WERI-Rb-1 (cell line): ENCODE measurements around the gene PRSS56.

ENCODE experiments used
- DNase-seq: peaks from one replicate; pipeline ENCODE4 v3.0.0-alpha.2; 2020
- H3K27ac ChIP-seq: fragments of 250-450 bp; sonication (Bioruptor Pico); 2 replicates; pipeline ENCODE4 v1.5.1; 2020; ENCODE audit warnings: mild to moderate bottlenecking, moderate library complexity
- H3K27me3 ChIP-seq: fragments of 250-450 bp; sonication (Bioruptor Pico); 2 replicates; pipeline ENCODE4 v1.5.1; 2021; ENCODE audit warnings: mild to moderate bottlenecking, low read depth, moderate library complexity; ENCODE audit not compliant: insufficient read depth, severe bottlenecking
- H3K36me3 ChIP-seq: fragments of 250-450 bp; sonication (Bioruptor Pico); 2 replicates; pipeline ENCODE4 v1.5.1; 2020; ENCODE audit warnings: mild to moderate bottlenecking, moderate library complexity
- H3K4me3 ChIP-seq: 2 replicates; pipeline ENCODE4 v1.5.1; 2011; ENCODE audit warnings: low read depth, mild to moderate bottlenecking, control low read depth, low read length
- H3K9me3 ChIP-seq: fragments of 250-450 bp; sonication (Bioruptor Pico); 2 replicates; pipeline ENCODE4 v1.5.1; 2021; ENCODE audit warnings: mild to moderate bottlenecking, moderate library complexity; ENCODE audit not compliant: severe bottlenecking
- TF ChIP-seq, protein P1 (sequence below): IDR thresholded peaks from 2 replicates; pipeline ENCODE4 v1.5.1; 2011; ENCODE audit warnings: low read depth, mild to moderate bottlenecking, control low read depth, inconsistent platforms, low read length

Gene PRSS56

DNA sequence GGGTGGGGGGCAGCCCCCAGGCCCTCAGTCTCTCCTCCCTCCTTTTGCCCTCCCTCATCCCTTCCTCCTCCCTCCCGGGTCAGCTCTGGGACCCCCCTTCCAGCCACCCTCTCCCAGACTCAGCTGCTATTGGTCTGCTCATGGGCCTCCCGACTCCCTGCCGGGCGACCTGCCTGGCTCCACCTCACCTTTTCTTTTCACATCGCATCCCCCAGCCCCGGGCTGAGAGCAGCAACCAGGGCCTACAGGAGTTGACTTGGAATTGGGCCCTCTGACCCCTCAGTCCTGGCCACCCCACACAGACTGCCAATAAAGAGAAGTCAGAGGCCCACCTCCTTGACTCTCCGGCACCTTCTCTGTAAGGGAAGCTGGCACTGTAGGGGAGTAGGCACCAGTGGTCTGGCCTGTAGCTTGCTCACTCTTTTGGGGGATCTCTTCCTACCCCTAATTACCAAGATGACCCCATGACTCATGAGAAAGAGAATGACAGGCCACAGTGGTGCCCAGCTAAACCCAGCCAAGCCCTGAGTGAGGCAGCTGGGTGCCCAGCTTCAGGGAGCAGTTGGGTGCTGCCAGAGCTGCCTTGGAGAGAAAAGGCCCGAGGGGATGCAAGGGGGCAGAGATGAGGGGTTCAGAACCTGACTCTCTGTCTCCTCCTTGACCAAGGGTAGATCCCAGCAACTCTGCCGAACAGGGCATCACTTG lies 30.5 kb upstream of the PRSS56 start:
- TF ChIP-seq, protein P1, sequence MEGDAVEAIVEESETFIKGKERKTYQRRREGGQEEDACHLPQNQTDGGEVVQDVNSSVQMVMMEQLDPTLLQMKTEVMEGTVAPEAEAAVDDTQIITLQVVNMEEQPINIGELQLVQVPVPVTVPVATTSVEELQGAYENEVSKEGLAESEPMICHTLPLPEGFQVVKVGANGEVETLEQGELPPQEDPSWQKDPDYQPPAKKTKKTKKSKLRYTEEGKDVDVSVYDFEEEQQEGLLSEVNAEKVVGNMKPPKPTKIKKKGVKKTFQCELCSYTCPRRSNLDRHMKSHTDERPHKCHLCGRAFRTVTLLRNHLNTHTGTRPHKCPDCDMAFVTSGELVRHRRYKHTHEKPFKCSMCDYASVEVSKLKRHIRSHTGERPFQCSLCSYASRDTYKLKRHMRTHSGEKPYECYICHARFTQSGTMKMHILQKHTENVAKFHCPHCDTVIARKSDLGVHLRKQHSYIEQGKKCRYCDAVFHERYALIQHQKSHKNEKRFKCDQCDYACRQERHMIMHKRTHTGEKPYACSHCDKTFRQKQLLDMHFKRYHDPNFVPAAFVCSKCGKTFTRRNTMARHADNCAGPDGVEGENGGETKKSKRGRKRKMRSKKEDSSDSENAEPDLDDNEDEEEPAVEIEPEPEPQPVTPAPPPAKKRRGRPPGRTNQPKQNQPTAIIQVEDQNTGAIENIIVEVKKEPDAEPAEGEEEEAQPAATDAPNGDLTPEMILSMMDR, result no peak
- H3K27ac ChIP-seq, result no peak overlapping the region
- no peak for DNase-seq
- no peaks in the 10 kb centered on the region for H3K36me3 ChIP-seq
- H3K9me3 ChIP-seq, result no peaks in the 10 kb centered on the region
- H3K4me3 ChIP-seq, result no peak overlapping the region
- peaks cover 36% of the 10 kb centered on the region for H3K27me3 ChIP-seq

DNA sequence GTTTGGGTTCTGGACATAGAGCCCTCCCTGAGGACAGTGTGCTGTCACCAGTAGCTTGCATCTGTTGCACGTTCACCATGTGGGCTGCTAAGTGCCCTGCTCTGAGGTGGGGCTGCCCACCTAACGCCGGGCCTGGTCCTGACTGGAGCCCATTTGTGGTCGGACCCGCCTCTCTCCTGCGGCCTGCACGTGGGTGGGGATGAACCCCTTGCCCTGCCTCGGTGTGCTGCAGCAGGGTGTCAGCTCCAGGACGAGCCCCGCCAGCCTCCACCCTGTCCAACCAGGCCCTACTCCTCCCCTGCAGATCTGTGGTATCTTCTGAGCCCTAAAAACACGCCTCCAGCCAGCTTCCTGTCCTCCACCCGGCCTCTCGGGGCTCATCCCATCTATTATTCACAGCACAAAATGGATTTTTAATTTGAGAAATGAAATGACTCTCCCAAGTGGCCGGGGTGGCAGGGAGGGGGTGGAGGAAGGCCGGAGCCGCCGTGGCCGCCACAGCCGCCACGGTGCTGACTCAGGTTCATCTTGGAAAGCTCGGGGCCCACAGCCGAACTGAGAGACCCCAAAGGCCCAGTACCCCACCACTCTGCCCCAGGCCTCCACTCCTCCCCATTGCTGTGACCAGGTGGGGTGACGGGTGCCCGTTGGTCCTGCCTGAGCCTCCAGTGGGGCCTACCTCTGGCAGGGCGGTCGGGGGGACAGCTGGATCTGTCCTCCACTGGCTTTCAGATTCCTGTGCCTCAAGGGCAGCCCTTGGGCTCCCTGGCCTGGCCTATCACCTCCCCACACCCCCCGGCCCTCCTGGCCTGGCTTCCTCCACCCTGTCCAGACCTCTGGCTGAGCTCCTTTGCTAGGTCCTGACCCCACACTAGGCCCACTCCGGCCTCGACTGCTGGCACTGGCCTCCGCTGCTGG lies 29.7 kb upstream of the PRSS56 start:
- no peak overlapping the region for H3K4me3 ChIP-seq
- H3K27ac ChIP-seq, result no peak overlapping the region
- no peaks in the 10 kb centered on the region for H3K36me3 ChIP-seq
- H3K27me3 ChIP-seq, result peaks cover 28% of the 10 kb centered on the region
- no peaks in the 10 kb centered on the region for H3K9me3 ChIP-seq
- TF ChIP-seq, protein P1, result no peak
- no peak for DNase-seq

DNA sequence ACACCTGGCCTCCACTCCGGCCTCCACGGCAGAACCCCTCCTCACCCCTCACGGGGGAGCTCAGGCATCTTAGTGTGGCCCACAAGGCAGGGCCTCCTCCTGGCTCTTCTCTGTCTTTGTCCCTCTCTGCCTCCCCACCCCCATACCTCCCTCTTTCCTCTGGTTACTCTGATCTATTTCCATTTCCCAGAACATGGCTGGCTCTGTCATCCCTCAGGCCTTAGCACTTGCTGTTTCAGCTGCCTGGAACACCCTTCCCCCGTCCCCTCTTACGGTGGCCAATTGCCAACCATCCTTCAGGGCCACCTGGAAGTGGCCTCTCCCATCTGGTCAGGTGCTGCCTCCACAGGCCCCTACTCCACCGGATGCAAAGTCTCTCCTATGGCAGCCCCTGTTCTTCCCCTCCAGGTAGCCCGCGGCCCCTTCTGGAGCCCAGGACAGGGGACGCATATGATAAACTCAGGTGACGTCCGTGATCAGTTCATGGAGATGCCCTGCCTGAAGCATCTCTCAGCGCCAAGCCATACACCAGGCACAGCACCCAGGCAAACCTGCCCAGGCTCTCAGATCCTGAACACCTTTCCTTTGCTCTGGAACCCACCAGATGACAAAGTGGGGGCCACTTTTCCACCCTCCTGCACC lies 28.9 kb upstream of the PRSS56 start:
- H3K27ac ChIP-seq, result no peak overlapping the region
- H3K4me3 ChIP-seq, result no peak overlapping the region
- TF ChIP-seq, protein P1, result no peak
- peaks cover 21% of the 10 kb centered on the region for H3K27me3 ChIP-seq
- H3K36me3 ChIP-seq, result no peaks in the 10 kb centered on the region
- DNase-seq, result no peak
- H3K9me3 ChIP-seq, result no peaks in the 10 kb centered on the region

DNA sequence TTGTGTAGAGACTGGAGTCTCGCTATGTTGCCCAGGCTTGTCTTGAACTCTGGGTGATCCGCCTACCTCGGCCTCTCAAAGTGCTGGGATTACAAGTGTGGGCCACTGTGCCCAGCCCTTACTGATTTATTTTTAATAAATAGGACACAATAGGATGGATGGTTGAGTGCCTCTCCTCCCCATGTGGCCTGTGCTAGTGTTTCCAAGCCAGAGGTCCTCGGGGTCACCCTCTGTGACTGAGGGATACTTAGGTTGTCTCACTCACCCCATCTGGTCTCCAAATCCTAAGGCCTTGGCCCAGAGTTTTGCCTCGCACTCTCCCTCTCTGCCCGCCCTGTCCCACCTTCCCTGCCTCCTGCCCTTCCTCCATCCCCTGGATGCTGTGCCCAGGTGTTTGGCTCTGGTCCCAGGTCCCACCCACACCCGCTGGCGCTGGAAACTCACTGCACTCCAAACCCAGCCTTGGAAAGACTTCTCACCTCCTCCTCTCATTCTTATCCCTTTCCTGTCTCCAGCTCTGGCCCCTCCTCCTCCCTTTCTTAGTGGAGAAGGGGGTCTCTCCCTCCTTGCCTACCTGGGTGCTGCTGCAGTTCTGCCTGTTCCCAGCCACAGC lies 27.8 kb upstream of the PRSS56 start:
- TF ChIP-seq, protein P1, result no peak
- Histone ChIP-seq H3K27ac (no peak overlapping the region), H3K36me3 (no peaks in the 10 kb centered on the region), H3K4me3 (no peak overlapping the region), H3K9me3 (no peaks in the 10 kb centered on the region), H3K27me3 (peaks cover 10% of the 10 kb centered on the region)
- no peak for DNase-seq

DNA sequence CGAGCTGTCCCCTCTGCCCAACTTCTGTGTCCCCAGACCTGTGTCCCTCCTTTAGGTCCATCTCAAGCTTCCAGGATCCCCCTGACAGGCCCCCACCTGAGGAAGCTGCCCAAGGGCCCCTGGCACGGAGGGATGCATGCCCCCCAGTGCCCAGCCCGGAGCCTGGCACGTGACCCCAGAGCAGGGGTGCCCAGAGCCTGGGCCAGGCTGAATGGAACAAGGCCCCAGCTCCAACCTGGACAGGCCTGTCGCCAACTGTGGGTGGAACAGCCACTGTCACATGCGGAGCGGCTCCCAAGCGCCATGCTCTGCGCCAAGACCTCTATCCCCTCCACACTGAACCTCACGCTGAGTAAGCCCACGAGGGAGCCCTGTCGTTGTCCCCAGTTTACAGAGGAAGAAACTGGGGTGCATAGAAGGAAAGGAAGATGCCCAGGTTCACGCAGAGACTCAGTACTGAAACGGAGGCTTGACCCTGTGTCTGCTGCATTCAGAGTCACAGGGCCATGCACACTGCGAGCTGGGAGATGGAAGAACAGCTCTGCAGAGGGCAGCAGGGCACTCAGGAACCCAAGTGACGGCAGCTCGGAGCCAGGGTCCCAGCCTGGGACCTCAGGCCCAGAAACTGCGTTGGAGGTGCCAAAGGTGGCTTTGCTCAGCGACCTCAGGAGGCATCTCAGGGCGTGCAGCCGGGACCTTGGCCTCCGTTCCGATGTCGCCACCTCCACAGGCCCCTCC lies 27.1 kb upstream of the PRSS56 start:
- H3K9me3 ChIP-seq, result no peaks in the 10 kb centered on the region
- H3K27me3 ChIP-seq, result peaks cover 6% of the 10 kb centered on the region
- TF ChIP-seq, protein P1, result no peak
- no peak for DNase-seq
- no peak overlapping the region for H3K4me3 ChIP-seq
- no peaks in the 10 kb centered on the region for H3K36me3 ChIP-seq
- H3K27ac ChIP-seq, result no peak overlapping the region
